Measurements from ENCODE around the gene MYO9B. TPM values are rescaled to one million over a fixed set of nuclear protein-coding genes. Genes with fewer than 3 reads are reported as not detected.
A peak's percentile ranks its signal among the peaks of the same experiment; 100 is the strongest.

MYO9B gene
- total RNA-seq, 1 experiment from 2014 or later, result 103 TPM

GRCh38 chr19:17209126-17210036, 133.8 kb downstream of the MYO9B start:
- peak in 1 of 2 experiments; percentile 19 for DNase-seq
- Histone ChIP-seq H3K79me2 (ENCODE audit: low read depth) (no peaks in the 10 kb centered on the region), H3K4me3 (no peak overlapping the region), H3K4me2 (no peak overlapping the region), H3K9me2 (ENCODE audit: insufficient read depth) (no peaks in the 10 kb centered on the region), H4K20me1 (ENCODE audit: insufficient read depth) (no peaks in the 10 kb centered on the region), H3K9me3 (ENCODE audit: insufficient read depth, low read depth) (no peaks in the 10 kb centered on the region), H2AFZ (no peak overlapping the region), H3F3A (ENCODE audit: insufficient read depth, low read depth) (peaks cover 22% of the 10 kb centered on the region), H3K36me3 (ENCODE audit: low read depth) (no peaks in the 10 kb centered on the region), H3K27ac (no peak overlapping the region), H3K4me1 (replicated peaks; ENCODE audit: insufficient read depth) (peaks cover 3% of the 10 kb centered on the region), H3K27me3 (ENCODE audit: insufficient read depth, low read depth) (no peaks in the 10 kb centered on the region)
- POLR2A ChIA-PET (ENCODE audit: unreplicated experiment), result no interaction called here
- CTCF ChIA-PET, result no interaction called here
- no peak for TF ChIP-seq EZH2 (IDR thresholded peaks at IDR 0.05; ENCODE audit: low read depth)
- TF ChIP-seq, protein P1, sequence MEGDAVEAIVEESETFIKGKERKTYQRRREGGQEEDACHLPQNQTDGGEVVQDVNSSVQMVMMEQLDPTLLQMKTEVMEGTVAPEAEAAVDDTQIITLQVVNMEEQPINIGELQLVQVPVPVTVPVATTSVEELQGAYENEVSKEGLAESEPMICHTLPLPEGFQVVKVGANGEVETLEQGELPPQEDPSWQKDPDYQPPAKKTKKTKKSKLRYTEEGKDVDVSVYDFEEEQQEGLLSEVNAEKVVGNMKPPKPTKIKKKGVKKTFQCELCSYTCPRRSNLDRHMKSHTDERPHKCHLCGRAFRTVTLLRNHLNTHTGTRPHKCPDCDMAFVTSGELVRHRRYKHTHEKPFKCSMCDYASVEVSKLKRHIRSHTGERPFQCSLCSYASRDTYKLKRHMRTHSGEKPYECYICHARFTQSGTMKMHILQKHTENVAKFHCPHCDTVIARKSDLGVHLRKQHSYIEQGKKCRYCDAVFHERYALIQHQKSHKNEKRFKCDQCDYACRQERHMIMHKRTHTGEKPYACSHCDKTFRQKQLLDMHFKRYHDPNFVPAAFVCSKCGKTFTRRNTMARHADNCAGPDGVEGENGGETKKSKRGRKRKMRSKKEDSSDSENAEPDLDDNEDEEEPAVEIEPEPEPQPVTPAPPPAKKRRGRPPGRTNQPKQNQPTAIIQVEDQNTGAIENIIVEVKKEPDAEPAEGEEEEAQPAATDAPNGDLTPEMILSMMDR (conservative IDR thresholded peaks at IDR 0.05), result no peak
- BruUV-seq (replicated peaks), result no TSS peak
- intact Hi-C loops (cut with micrococcal nuclease; ENCODE audit: unreplicated experiment), result no loop called here

- Histone ChIP-seq H3K36me3 (ENCODE audit: low read depth) (no peaks in the 10 kb centered on the region), H4K20me1 (ENCODE audit: insufficient read depth) (no peaks in the 10 kb centered on the region), H3F3A (ENCODE audit: insufficient read depth, low read depth) (peaks cover 22% of the 10 kb centered on the region), H3K27me3 (ENCODE audit: insufficient read depth, low read depth) (no peaks in the 10 kb centered on the region), H3K4me1 (replicated peaks; ENCODE audit: insufficient read depth) (peaks cover 6% of the 10 kb centered on the region), H3K4me3 (no peak overlapping the region), H3K27ac (no peak overlapping the region), H3K9me2 (ENCODE audit: insufficient read depth) (no peaks in the 10 kb centered on the region), H2AFZ (no peak overlapping the region), H3K79me2 (ENCODE audit: low read depth) (no peaks in the 10 kb centered on the region), H3K9me3 (ENCODE audit: insufficient read depth, low read depth) (no peaks in the 10 kb centered on the region), H3K4me2 (no peak overlapping the region)
- ChIA-PET CTCF (no interaction called here), POLR2A (ENCODE audit: unreplicated experiment) (no interaction called here)
- no TSS peak for BruUV-seq (replicated peaks)
- intact Hi-C loops (cut with micrococcal nuclease; ENCODE audit: unreplicated experiment), result no loop called here
- no peak for TF ChIP-seq EZH2 (IDR thresholded peaks at IDR 0.05; ENCODE audit: low read depth)
- TF ChIP-seq, protein P1 (conservative IDR thresholded peaks at IDR 0.05), result no peak
- DNase-seq, result no peak
These were observed 134.7 kb downstream of the MYO9B start for GRCh38 chr19:17210296-17210695.

DNA sequence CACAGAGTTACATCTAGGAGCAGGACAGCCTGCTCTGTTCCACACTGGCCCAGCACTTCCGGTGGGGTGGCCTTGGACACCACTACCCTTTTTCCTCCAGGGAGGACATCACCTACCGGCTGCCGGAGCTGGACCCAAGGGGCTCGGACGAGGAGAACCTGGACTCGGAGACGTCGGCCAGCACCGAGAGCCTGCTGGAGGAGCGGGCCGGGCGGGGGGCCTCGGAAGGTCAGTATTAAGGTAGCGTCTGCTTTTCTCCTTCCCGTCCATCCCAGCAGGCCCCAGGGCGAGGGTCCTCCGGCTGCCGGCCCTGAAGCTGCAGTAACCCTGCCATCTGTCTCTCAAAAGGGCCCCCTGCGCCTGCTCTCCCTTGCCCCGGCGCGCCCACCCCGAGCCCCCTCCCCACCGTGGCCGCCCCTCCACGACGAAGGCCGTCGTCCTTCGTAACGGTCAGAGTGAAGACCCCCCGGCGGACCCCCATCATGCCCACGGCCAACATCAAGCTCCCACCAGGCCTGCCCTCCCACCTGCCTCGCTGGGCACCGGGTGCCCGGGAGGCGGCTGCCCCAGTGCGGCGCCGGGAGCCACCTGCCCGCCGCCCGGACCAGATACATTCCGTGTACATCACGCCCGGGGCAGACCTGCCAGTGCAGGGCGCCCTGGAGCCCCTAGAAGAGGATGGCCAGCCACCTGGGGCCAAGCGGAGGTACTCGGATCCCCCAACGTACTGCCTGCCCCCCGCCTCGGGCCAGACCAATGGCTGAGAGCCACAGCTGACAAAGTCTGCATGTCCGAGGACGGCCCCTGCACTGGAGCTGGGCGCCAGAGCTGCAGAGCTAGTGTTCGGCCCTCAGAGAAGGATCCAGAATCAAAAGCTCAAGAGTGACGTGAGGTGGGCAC, 136.2 kb downstream of the MYO9B start:
- H3K9me3 ChIP-seq (ENCODE audit: insufficient read depth, low read depth), result no peaks in the 10 kb centered on the region
- H3K4me2 ChIP-seq, result no peak overlapping the region
- H3K4me3 ChIP-seq, result no peak overlapping the region
- H2AFZ ChIP-seq, result no peak overlapping the region
- ChIA-PET POLR2A (ENCODE audit: unreplicated experiment) (no interaction called here), CTCF (no interaction called here)
- H3K79me2 ChIP-seq (ENCODE audit: low read depth), result no peaks in the 10 kb centered on the region; the same call in 1 of the 2 replicates
- DNase-seq, result no peak
- no TSS peak for BruUV-seq (replicated peaks)
- H3K9me2 ChIP-seq (ENCODE audit: insufficient read depth), result no peaks in the 10 kb centered on the region
- no peaks in the 10 kb centered on the region for H3K27me3 ChIP-seq (ENCODE audit: insufficient read depth, low read depth)
- H3F3A ChIP-seq (ENCODE audit: insufficient read depth, low read depth), result peaks cover 26% of the 10 kb centered on the region
- TF ChIP-seq, protein P1 (conservative IDR thresholded peaks at IDR 0.05), result no peak
- TF ChIP-seq EZH2 (IDR thresholded peaks at IDR 0.05; ENCODE audit: low read depth), result no peak
- H3K4me1 ChIP-seq (replicated peaks; ENCODE audit: insufficient read depth), result peaks cover 14% of the 10 kb centered on the region
- intact Hi-C loops (cut with micrococcal nuclease; ENCODE audit: unreplicated experiment), result no loop called here
- no peaks in the 10 kb centered on the region for H3K36me3 ChIP-seq (ENCODE audit: low read depth)
- no peaks in the 10 kb centered on the region for H4K20me1 ChIP-seq (ENCODE audit: insufficient read depth)
- H3K27ac ChIP-seq, result no peak overlapping the region

Data from PC-9 (cell line).